K562 (cell line): ENCODE results near the gene RHO. TPM values are rescaled to one million over a fixed set of nuclear protein-coding genes. Genes with fewer than 3 reads are reported as not detected.

Source experiments
- ATAC-seq: fragments of 200-7000 bp; cut with Tn5 transposase; 3 replicates; pipeline ENCODE4 v1.9.1; 2020; ENCODE audit warnings: moderate library complexity
- BruUV-seq: library from RNA; stranded (reverse); fragments of 400-500 nt; replicated peaks from 2 replicates; lab custom pipeline; 2021; lab: Mats Ljungman, UMichigan
- CTCF ChIA-PET: fragments of 300-600 bp; formaldehyde crosslinking; extraction: SDS; loops from one replicate; lab custom pipeline; 2021; ENCODE audit warnings: low intra/inter-chr PET ratio; lab: Yijun Ruan, JAX
- POLR2A ChIA-PET: fragments of 300-600, 350-650 bp; sonication (Branson Sonifier 250); formaldehyde crosslinking; extraction: SDS; loops from one replicate; lab custom pipeline; 2021; ENCODE audit warnings: antibody characterized with exemption, inconsistent platforms; lab: Yijun Ruan, JAX
- DNase-seq, 4 experiments: peaks; one replicate each; pipeline versions ENCODE4 v3.0.0 to v3.0.0-alpha.2; 2011 to 2018; ENCODE audit warnings: low spot score in 3 of 4, mixed read lengths in 3 of 4; ENCODE audit errors: extremely low read depth in 1 of 4
- FAIRE-seq: peaks from 2 replicates; lab custom pipeline; 2011; peaks lifted over from hg19 to GRCh38; lab: Jason Lieb, UNC
- H2AFZ ChIP-seq: 2 replicates; pipeline ENCODE4 v1.6.0; 2011; ENCODE audit warnings: low read depth, low read length, control low read depth, inconsistent platforms
- H3K27ac ChIP-seq: fragments of 200-600 bp; 3 replicates; pipeline ENCODE4 v1.8.0; 2011; ENCODE audit warnings: low read depth, mild to moderate bottlenecking, control low read depth, inconsistent platforms, low read length, moderate library complexity, mixed read lengths; ENCODE audit errors: extremely low read depth
- H3K27me3 ChIP-seq, 2 experiments: fragments of 300-600 bp in 1 of 2; 2 replicates in 1 of 2; 3 replicates in 1 of 2; pipeline versions ENCODE4 v1.6.0 to v1.8.0; 2011; ENCODE audit warnings: inconsistent platforms in 2 of 2, low read length in 2 of 2, mild to moderate bottlenecking in 1 of 2, mixed read lengths in 1 of 2, moderate library complexity in 1 of 2; ENCODE audit not compliant: control insufficient read depth in 2 of 2, insufficient read depth in 2 of 2
- H3K36me3 ChIP-seq: fragments of 300-600 bp; 3 replicates; pipeline ENCODE4 v1.8.0; 2011; ENCODE audit warnings: mild to moderate bottlenecking, low read length, inconsistent platforms; ENCODE audit not compliant: control insufficient read depth, insufficient read depth
- H3K4me1 ChIP-seq, 2 experiments: fragments of 200-600 bp in 1 of 2; replicated peaks in 1 of 2; 2 replicates in 1 of 2; 3 replicates in 1 of 2; pipeline versions ENCODE4 v1.5.1 to v1.8.0; 2011; ENCODE audit warnings: inconsistent platforms in 2 of 2, low read length in 2 of 2, mild to moderate bottlenecking in 1 of 2, mixed read lengths in 1 of 2, moderate library complexity in 1 of 2; ENCODE audit not compliant: control insufficient read depth in 2 of 2, insufficient read depth in 2 of 2
- H3K4me2 ChIP-seq: 2 replicates; pipeline ENCODE4 v1.6.1; 2011; ENCODE audit warnings: low read length, control low read depth, inconsistent platforms, mixed read lengths; ENCODE audit not compliant: insufficient read depth
- H3K4me3 ChIP-seq: fragments of 200-600 bp; sonication (generic), shearing (Covaris generic); 2 replicates; pipeline ENCODE4 v1.5.1; 2016; ENCODE audit warnings: control low read depth, inconsistent platforms
- H3K79me2 ChIP-seq: fragments of 200-600 bp; 3 replicates; pipeline ENCODE4 v1.8.0; 2011; ENCODE audit warnings: low read length, inconsistent platforms; ENCODE audit not compliant: control insufficient read depth, insufficient read depth
- H3K9ac ChIP-seq, 2 experiments: 2 replicates each; pipeline versions ENCODE4 v1.6.0 to v1.6.1; 2011; ENCODE audit warnings: low read depth in 2 of 2, low read length in 2 of 2, control low read depth in 1 of 2, inconsistent platforms in 1 of 2, mild to moderate bottlenecking in 1 of 2, mixed read lengths in 1 of 2; ENCODE audit not compliant: insufficient read depth in 1 of 2
- H3K9me1 ChIP-seq: one replicate; pipeline ENCODE4 v1.6.0; 2011; ENCODE audit warnings: inconsistent platforms, mild to moderate bottlenecking, low read length, moderate library complexity; ENCODE audit not compliant: control insufficient read depth, insufficient read depth
- H3K9me3 ChIP-seq: replicated peaks from 2 replicates; pipeline ENCODE4 v1.5.1; 2011; ENCODE audit warnings: low read depth, low read length, inconsistent platforms; ENCODE audit not compliant: control insufficient read depth, insufficient read depth
- H4K20me1 ChIP-seq: replicated peaks from 2 replicates; pipeline ENCODE4 v1.6.1; 2011; ENCODE audit warnings: low read length, inconsistent platforms, mixed read lengths; ENCODE audit not compliant: control insufficient read depth, insufficient read depth
- CTCF ChIP-seq, 3 experiments: IDR thresholded peaks in 2 of 3; conservative IDR thresholded peaks in 1 of 3; 2 replicates each; pipeline ENCODE4 v1.5.1; 2011 to 2012; ENCODE audit warnings: low read length in 3 of 3, mild to moderate bottlenecking in 3 of 3, control low read depth in 2 of 3, improper control_type of control experiment in 1 of 3, inconsistent platforms in 1 of 3, low read depth in 1 of 3, mixed read lengths in 1 of 3, moderate library complexity in 1 of 3; ENCODE audit not compliant: insufficient read depth in 2 of 3
- CTCFL ChIP-seq: IDR thresholded peaks from 2 replicates; pipeline ENCODE4 v1.6.1; 2011; ENCODE audit warnings: borderline replicate concordance, low read depth, mild to moderate bottlenecking, moderate library complexity, low read length; ENCODE audit not compliant: insufficient read depth, poor library complexity, severe bottlenecking
- RAD21 ChIP-seq, 2 experiments: fragments of 250-450 bp in 1 of 2; fragments of 450-650 bp in 1 of 2; sonication (Bioruptor Pico) in 1 of 2; formaldehyde crosslinking in 1 of 2; IDR thresholded peaks in 1 of 2; conservative IDR thresholded peaks in 1 of 2; 2 replicates each; pipeline versions ENCODE4 v1.4.0 to v1.8.0; 2020 to 2022; ENCODE audit warnings: mild to moderate bottlenecking in 2 of 2, moderate library complexity in 1 of 2
- SMC3 ChIP-seq: conservative IDR thresholded peaks from 2 replicates; pipeline ENCODE4 v1.6.1; 2011; ENCODE audit warnings: low read depth, low read length, improper control_type of control experiment; ENCODE audit not compliant: insufficient read depth
- TSC22D4 ChIP-seq: fragments of 450-650 bp; IDR thresholded peaks from 2 replicates; pipeline ENCODE4 v1.6.1; 2016; ENCODE audit warnings: missing genetic modification characterization, missing biosample characterization, control low read depth
- YY1 ChIP-seq, 3 experiments: IDR thresholded peaks; 2 replicates each; pipeline ENCODE4 v1.6.1; 2011; ENCODE audit warnings: low read length in 2 of 3, mild to moderate bottlenecking in 2 of 3, moderate library complexity in 2 of 3, borderline replicate concordance in 1 of 3, control low read depth in 1 of 3, low read depth in 1 of 3; ENCODE audit not compliant: insufficient read depth in 3 of 3, insufficient replicate concordance in 2 of 3, control insufficient read depth in 1 of 3, insufficient read length in 1 of 3; ENCODE audit errors: extremely low read depth in 1 of 3
- ZNF449 ChIP-seq: fragments of 250-450 bp; sonication (Bioruptor Pico); IDR thresholded peaks from 2 replicates; pipeline ENCODE4 v1.8.0; 2022; ENCODE audit warnings: moderate library complexity, mild to moderate bottlenecking, inconsistent platforms
- WGBS: fragments of 100-300 bp; shearing (Covaris generic); methylation state at CpG from one replicate; pipeline ENCODE4 v1.1.6; 2016; ENCODE audit warnings: low coverage, mixed read lengths; ENCODE audit not compliant: insufficient coverage; ENCODE audit errors: missing lambda C conversion rate; 5-methylcytosine and 5-hydroxymethylcytosine counted together
- in situ Hi-C: fragments of 300-500 bp; cut with MboI; formaldehyde crosslinking; loops from 4 replicates; pipeline ENCODE4 v1.15.0; 2018; ENCODE audit warnings: inconsistent platforms, mixed read lengths
- intact Hi-C: fragments of 100-400 bp; cut with micrococcal nuclease; formaldehyde crosslinking; loops from 2 replicates; pipeline ENCODE4 v1.14.2; 2022
- polyA plus RNA-seq, 8 experiments: library from polyadenylated mRNA; depleted of rRNA in 4 of 8; stranded (reverse) in 5 of 8; unstranded in 3 of 8; fragments of >200 nt; fragmentation: Nextera tagmentation in 2 of 8; fragmentation: Illumina TruSeq in 1 of 8; extraction: Ambion mirVana in 2 of 8; extraction: Trizol in 1 of 8; gene quantifications; 2 replicates each; pipeline versions ENCODE4 v1.2.1 to v1.2.3, GENCODE V29; 2011 to 2014; ENCODE audit warnings: inconsistent platforms in 1 of 8, missing spikeins in 1 of 8
- total RNA-seq, 7 experiments: library from RNA; depleted of rRNA in 6 of 7; stranded (reverse); fragments of >200 nt in 6 of 7; fragmentation: Illumina TruSeq in 2 of 7; extraction: Trizol in 2 of 7; gene quantifications; 2 replicates each; pipeline versions ENCODE4 v1.2.1 to v1.2.3, GENCODE V29; 2011 to 2021; ENCODE audit warnings: low replicate concordance in 1 of 7

RHO gene
- total and polyA plus RNA-seq, 9 of the 15 experiments (the other 6 are each of a cell fraction or from before 2014, with no cell fraction given), result not detected

- in situ Hi-C loops, result loop anchor here (5.0 kb wide), 2 partner anchors 350 to 615 kb away; no protein-coding TSS in a partner anchor
- Histone ChIP-seq H3K9ac (no peak overlapping the region; a peak in 1 of 4 replicates), H2AFZ (no peak overlapping the region), H3K79me2 (no peaks in the 10 kb centered on the region), H3K4me1 (peaks cover 14 to 21% of the 10 kb centered on the region in 2 experiments; a peak in 4 of 5 replicates), H3K4me2 (no peak overlapping the region), H3K4me3 (no peak overlapping the region), H3K27ac (no peak overlapping the region), H4K20me1 (no peaks in the 10 kb centered on the region), H3K9me1 (no peaks in the 10 kb centered on the region), H3K36me3 (peaks cover 21% of the 10 kb centered on the region; the same call in 2 of the 3 replicates), H3K27me3 (no peaks in the 10 kb centered on the region), H3K9me3 (no peaks in the 10 kb centered on the region)
- intact Hi-C loops, result loop anchor here (5.0 kb wide), 1 partner anchor 40 kb away; the partner anchor contains the start of gene IFT122
- CTCF ChIA-PET, result no interaction called here
- peak; percentile 12 for TF ChIP-seq CTCFL
- TF ChIP-seq TSC22D4, result no peak
- TF ChIP-seq CTCF (IDR thresholded peaks at IDR 0.05 in 2 of 3, conservative IDR thresholded peaks at IDR 0.05 in 1 of 3; ENCODE audit: insufficient read depth in 2 of 3, low read depth in 1 of 3, low read length in 3 of 3), result peak; percentile 28 to 47 (median 38); a peak in 3 of 6 replicates
- TF ChIP-seq RAD21 (CRISPR knock-in tag; conservative IDR thresholded peaks at IDR 0.05 in 1 of 2, IDR thresholded peaks at IDR 0.05 in 1 of 2), result 0 out of 4 replicates have a peak, but pooled peaks of 1 of the 2 experiments have one; percentile 11
- peak in 1 of 3 experiments; percentile 30 for TF ChIP-seq YY1 (IDR thresholded peaks at IDR 0.05; ENCODE audit: borderline replicate concordance in 1 of 3, control insufficient read depth in 1 of 3, extremely low read depth in 1 of 3, insufficient read depth in 3 of 3, insufficient read length in 1 of 3, insufficient replicate concordance in 2 of 3, low read depth in 1 of 3, low read length in 2 of 3)
- 0 out of 2 replicates have a peak, but pooled peaks have one; percentile 18 for TF ChIP-seq SMC3
- no peak for TF ChIP-seq ZNF449 (CRISPR knock-in tag)
- no TSS peak for BruUV-seq
- FAIRE-seq (peak; percentile 64), DNase-seq (peak; percentile 26 to 43 (median 38)), ATAC-seq (peak; percentile 81)
- POLR2A ChIA-PET, result interaction anchor here (2.1 kb wide), 1 partner anchor 43 kb away, joined by 4 read pairs; the partner anchor contains the start of genes IFT122 and MBD4
- 64% methylated on average over 1 of the region's 1 CpG for WGBS
Measured at GRCh38 chr3:129482721-129483120, 45.7 kb upstream of the RHO start.
